ENCODE measurements around the gene PKHD1.

Gene PKHD1

DNA sequence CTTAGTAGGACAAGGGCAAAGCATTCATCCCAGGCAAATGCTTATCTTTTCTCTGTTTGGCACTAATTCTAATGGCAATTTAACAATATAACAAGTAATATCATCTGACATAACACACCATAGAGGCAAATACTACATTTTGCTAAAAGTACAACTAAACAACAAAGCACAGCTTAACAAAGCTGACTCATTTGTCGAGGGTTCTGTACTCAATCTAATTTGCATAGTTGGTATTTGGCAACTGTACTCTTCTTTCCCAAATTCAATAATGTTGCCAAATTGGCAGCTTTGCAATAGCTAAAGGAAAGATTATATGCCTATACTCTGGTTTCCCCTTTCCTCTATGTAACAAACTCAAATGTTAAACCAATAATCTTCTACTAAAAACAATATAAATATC is 461.0 kb downstream of the PKHD1 start:
- DNase-seq (ENCODE audit: low spot score) = no peak
- H3K4me3 ChIP-seq = no peak overlapping the region
- no peak for TF ChIP-seq CTCF (IDR thresholded peaks at IDR 0.05)
- H3K27ac ChIP-seq = no peak overlapping the region

DNA sequence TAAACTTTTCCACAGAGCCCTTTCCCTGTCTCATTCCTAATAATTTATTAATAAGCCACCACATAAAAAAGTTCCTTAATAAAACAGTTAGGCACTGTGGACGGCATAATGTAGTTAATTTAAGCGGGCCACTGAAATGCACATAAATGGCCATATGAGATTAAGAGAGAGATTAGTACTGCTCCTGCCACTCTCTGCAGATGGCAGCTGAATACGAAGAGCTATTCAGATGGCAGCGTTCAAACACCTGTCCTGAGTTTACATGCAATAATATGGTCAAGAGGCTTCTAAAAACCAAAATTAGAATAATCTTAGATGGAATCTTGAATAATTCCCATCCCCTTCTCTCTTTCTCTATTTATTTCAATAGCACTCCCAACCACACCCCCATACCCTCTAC is 461.8 kb downstream of the PKHD1 start:
- no peak for DNase-seq (ENCODE audit: low spot score)
- no peak overlapping the region for H3K4me3 ChIP-seq
- no peak overlapping the region for H3K27ac ChIP-seq
- no peak for TF ChIP-seq CTCF (IDR thresholded peaks at IDR 0.05)

- H3K27ac ChIP-seq = no peak overlapping the region
- no peak overlapping the region for H3K4me3 ChIP-seq
- no peak for DNase-seq (ENCODE audit: low spot score)
- TF ChIP-seq CTCF (IDR thresholded peaks at IDR 0.05) = no peak
Measured at GRCh38 chr6:51620971-51621370, 466.4 kb downstream of the PKHD1 start.

DNA sequence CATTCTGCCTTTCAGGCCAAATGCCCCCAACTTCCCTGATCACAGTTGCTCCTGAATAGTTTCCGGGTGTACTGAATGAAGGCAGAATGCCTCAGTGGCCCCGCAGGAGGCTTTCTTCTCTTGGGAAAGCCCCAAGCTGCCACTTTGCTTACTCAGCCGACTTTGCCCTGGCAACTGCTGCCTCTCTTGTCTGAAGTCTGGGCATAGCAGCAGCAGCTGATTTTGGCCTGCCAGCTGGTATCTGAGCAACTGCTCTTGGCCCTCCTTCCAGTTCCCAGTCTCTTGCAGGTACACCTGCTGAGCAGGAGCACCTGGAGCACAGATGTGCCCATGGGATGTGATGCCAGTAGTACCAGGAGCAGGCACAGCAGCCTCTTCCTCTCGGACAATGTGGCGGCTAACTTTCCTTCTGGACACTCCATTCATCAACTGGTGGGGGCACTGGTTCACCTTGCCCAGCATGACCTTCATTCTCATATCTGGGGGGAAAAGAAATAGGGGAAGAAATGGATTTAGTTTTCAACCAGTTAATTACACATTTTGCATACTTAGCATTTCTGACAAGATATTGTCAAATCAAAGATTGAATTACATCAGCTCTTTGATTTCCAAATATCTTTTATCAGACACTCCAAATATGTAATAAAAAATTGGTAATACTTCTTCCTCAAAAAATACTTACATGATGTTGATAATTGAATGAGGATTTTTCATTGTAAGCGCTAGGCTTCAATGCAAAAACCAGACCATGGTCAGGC is 468.2 kb downstream of the PKHD1 start:
- Histone ChIP-seq H3K4me3 (no peak overlapping the region), H3K27ac (no peak overlapping the region)

GRCh38 chr6:51618563-51618962 is 468.9 kb downstream of the PKHD1 start:
- no peak overlapping the region for H3K27ac ChIP-seq
- no peak overlapping the region for H3K4me3 ChIP-seq
- TF ChIP-seq CTCF (IDR thresholded peaks at IDR 0.05) = no peak
- DNase-seq (ENCODE audit: low spot score) = no peak

More for the DNA sequence above, 468.2 kb downstream of the PKHD1 start:
- no peak for DNase-seq (ENCODE audit: low spot score)
- no peak for TF ChIP-seq CTCF (IDR thresholded peaks at IDR 0.05)

GRCh38 chr6:51617751-51618150 is 469.7 kb downstream of the PKHD1 start:
- TF ChIP-seq CTCF (IDR thresholded peaks at IDR 0.05) = no peak
- H3K4me3 ChIP-seq = no peak overlapping the region
- DNase-seq (ENCODE audit: low spot score) = no peak
- H3K27ac ChIP-seq = no peak overlapping the region

GRCh38 chr6:51616243-51616642 is 471.2 kb downstream of the PKHD1 start:
- H3K27ac ChIP-seq = no peak overlapping the region
- TF ChIP-seq CTCF (IDR thresholded peaks at IDR 0.05) = no peak
- DNase-seq (ENCODE audit: low spot score) = no peak
- no peak overlapping the region for H3K4me3 ChIP-seq
